IPS-11a (cell line): ENCODE measurements around the gene CSGALNACT2.

ENCODE experiments used
- H3K4me3 ChIP-seq: one replicate; pipeline ENCODE4 v1.5.1; 2013; ENCODE audit warnings: low read depth, low read length, control low read depth

Gene CSGALNACT2

GRCh38 chr10:43225004-43225786, 87.0 kb downstream of the CSGALNACT2 start:
- no peak overlapping the region for H3K4me3 ChIP-seq

- H3K4me3 ChIP-seq, result no peak overlapping the region
Measured at GRCh38 chr10:43225787-43226153, 87.5 kb downstream of the CSGALNACT2 start.

GRCh38 chr10:43226441-43226840, 88.2 kb downstream of the CSGALNACT2 start:
- no peak overlapping the region for H3K4me3 ChIP-seq

DNA sequence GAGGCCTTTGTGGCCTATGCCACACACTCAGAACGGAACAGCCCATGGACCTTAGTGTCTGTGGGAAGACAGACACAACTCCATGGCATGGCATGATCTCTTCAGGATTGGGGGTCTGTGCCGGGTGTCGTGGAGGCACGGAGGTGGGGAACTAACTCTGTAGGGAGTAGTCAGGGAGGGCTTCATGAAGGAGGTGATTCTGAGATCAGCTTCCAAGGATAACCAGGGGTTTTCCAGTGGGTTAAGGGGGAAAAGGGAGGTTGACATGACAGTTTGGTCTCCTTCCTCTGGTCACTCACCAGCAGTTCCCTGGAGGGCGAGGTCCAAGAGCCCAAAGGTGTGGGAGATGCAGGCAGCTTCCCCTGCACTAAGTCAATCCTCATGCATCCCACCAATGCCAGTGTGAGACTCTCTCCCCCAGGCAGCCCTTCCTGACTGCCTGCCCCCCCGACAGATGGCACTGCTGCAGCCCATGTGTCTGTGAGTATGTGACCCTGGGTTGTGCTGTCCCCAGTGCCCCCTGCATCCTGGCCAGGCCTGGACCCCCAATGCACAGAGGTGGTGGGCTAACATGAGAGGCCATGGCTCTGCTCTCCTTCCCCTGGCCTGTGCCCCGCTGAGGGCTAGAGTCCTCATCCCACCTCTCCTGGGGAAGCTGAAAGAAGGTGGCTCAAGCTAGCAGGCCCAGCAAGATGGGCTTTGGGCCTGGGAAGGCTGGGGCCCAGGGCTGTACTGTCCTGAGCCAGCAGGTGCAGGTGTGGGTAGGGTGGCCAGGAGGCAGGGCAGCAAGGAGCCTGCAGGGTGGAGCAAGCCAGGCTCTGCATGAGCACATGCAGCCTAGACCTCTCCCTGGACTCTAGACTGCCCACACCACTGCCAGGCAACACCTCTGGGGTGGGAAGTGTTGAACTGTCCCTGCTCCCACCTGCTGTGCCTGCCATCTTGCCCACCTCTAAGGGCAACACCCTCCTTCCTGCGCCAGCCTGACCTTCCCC, 88.9 kb downstream of the CSGALNACT2 start:
- H3K4me3 ChIP-seq, result no peak overlapping the region

DNA sequence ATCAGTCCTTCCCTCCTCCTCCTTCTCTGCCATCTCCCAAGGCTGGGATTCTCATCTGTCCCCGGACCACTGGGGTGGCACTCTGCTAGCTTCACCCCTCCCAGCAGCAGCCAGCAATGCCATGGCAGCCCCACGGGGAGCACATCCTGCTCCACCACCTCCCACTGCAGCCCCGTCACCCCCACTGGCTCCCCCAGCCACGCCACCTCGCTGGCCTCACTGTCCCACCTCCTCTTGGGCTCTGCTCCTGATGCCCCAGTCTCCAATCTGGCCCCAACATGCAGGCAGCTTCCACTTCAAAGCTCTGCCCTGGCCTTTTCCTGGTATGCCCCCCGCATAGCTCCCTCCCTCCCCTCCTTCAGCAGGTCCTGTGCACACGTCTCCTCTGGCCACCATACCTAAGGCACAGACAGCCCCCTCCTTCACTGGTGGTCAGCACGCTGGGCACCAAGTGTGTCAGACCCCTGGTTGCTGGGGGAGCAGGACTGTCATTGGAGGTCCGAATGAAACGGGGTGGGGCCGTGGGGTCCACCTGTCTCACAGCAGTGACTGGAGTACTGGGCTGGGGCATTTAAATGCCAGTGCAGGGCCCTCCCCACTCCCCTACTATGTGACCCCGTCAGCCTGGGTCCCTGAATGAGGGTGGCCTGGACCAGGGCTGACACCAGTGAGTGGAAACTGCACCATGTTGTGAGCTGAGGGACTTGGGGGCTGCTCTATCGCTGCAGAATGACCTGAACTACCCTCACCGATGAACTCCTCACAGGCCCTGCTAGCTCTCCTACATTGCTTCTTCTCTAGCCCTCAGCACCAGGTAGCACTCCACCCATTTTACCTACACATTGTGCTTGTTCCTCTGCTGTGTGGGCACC, 89.9 kb downstream of the CSGALNACT2 start:
- no peak overlapping the region for H3K4me3 ChIP-seq

- H3K4me3 ChIP-seq, result no peak overlapping the region
Measured at GRCh38 chr10:43228783-43229207, 90.5 kb downstream of the CSGALNACT2 start.

GRCh38 chr10:43229208-43230061, 91.2 kb downstream of the CSGALNACT2 start:
- H3K4me3 ChIP-seq, result peak overlapping the region; percentile 38

GRCh38 chr10:43230101-43230908, 92.1 kb downstream of the CSGALNACT2 start:
- no peak overlapping the region for H3K4me3 ChIP-seq

- no peak overlapping the region for H3K4me3 ChIP-seq
Measured at GRCh38 chr10:43230909-43231522, 92.8 kb downstream of the CSGALNACT2 start.

- H3K4me3 ChIP-seq, result no peak overlapping the region
Measured at GRCh38 chr10:43231523-43232078, 93.4 kb downstream of the CSGALNACT2 start.

- no peak overlapping the region for H3K4me3 ChIP-seq
Measured at GRCh38 chr10:43233601-43234430, 95.6 kb downstream of the CSGALNACT2 start.

GRCh38 chr10:43234471-43235041, 96.3 kb downstream of the CSGALNACT2 start:
- no peak overlapping the region for H3K4me3 ChIP-seq
